Measurements from ENCODE around the gene MON1A. TPM values are rescaled to one million over a fixed set of nuclear protein-coding genes. Genes with fewer than 3 reads are reported as not detected.

Gene MON1A
- total RNA-seq, 2 experiments from 2014 or later, result 6.3 to 7.8 TPM

DNA sequence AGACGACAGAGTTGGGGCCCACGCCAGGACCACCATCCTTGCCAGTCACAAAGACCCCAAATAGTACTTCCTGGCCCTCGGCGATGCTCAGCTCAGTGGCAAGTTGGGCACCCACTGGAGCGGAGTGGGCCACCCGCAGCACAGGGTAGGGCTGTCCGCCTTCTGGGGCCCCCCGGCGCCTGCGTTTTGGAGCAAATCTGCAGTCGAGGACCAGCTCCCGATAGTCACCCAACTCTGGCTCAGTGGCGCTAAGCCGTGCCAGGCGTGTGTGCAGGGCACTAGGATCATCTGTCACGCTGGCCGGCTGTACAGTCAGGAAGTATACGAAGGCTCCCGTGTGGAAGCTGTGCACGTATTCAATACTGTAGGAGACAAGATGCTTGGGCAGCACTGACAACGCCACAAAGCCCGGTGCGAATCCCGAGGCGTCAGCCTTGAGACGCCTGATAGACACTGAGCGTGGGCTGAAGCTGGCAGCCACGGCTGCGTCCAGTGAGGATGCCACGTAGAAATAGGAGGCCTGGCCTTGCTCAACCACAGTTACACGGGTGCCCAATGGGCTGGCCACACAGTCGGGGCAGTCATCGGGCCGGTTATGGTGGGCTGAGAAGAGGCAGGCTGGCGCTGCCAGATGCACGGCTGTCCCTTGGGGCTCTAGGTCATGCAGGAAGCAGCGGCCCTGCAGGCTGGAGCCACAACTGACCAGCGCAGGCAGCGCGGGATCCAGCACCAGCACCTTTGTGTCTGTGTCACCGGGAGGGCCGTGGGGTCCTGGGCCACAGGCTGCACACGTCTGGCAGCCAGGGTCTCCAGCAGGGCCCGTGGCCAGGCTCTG lies 26.9 kb downstream of the MON1A start:
- H3K27ac Mint-ChIP-seq, result no peak overlapping the region
- no peaks in the 10 kb centered on the region for H3K36me3 Mint-ChIP-seq
- ChIA-PET CTCF (interaction anchor here (0.8 to 1.0 kb wide), 3 partner anchors 22 to 99 kb away, joined by 3 to 4 read pairs (median 4); partner anchors contain the start of gene INKA1), POLR2A (no interaction called here)
- H3K27me3 Mint-ChIP-seq, result no peaks in the 10 kb centered on the region
- intact Hi-C loops (cut with micrococcal nuclease), result no loop called here
- no peak overlapping the region for H3K4me3 Mint-ChIP-seq
- DNase-seq, result no peak
- H3K4me1 Mint-ChIP-seq (ENCODE audit: low read depth), result peaks cover 22% of the 10 kb centered on the region
- H3K9me3 Mint-ChIP-seq, result no peaks in the 10 kb centered on the region

DNA sequence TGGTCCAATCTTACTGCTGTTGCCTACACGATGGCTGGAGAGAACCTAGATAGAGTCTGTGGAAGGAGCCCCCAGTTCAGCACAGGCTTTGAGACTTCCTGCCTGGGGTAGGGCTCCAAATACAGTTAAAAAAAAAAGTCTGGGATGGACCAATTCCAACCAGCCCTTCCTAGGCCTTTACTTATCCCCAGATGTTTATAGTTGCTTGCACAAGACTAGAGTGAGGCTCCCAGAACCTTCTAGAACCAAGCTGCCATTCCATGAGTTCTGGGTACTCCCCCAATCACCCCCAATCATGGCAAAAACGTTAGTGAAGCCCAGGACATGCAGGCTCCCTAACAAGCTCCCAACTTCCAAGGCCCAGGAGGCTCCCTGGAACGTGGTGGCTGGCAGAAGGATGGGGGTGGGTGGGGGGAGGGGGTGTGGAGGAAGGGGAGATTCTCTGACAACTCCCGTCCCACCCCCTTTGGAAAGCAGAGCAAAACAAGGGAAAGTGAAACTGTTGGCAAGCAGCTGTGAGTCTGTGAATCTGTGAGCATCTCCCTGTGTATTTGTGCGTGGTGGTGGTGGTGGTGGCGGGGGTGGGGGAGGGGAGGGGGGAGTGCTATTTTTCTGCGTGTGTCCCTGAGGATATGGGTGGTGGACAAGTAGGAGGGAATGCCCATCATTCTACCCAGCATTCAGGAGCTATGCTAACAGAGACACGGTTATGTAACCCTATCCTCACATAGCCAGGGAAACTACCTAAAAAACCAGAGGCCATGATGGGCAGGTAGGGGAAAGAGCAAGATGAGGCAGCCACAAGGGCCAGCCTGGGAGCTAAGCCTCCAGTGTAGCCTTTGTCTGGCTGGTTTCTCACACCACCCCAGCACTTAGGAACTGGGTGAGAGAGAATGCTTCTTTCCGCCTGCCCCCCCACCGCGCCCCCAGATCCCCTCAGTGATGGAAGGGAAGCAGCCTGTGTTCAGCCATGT lies 28.0 kb downstream of the MON1A start:
- CTCF ChIA-PET, result interaction anchor here (0.8 to 1.6 kb wide), 3 partner anchors 21 to 100 kb away, joined by 3 to 5 read pairs (median 4); partner anchors contain the start of gene INKA1
- intact Hi-C loops (cut with micrococcal nuclease), result no loop called here
- H3K27ac Mint-ChIP-seq, result no peak overlapping the region

GRCh38 chr3:49900491-49901153 lies 29.0 kb downstream of the MON1A start:
- no peaks in the 10 kb centered on the region for H3K36me3 Mint-ChIP-seq
- ChIA-PET CTCF (interaction anchor here (0.6 to 1.6 kb wide), 4 partner anchors 40 to 99 kb away, joined by 3 to 8 read pairs (median 4); partner anchors contain the start of genes INKA1 and RBM6), POLR2A (no interaction called here)
- peaks cover 11% of the 10 kb centered on the region for H3K4me1 Mint-ChIP-seq (ENCODE audit: low read depth)
- H3K27me3 Mint-ChIP-seq, result no peaks in the 10 kb centered on the region
- H3K9me3 Mint-ChIP-seq, result no peaks in the 10 kb centered on the region
- no peak overlapping the region for H3K4me3 Mint-ChIP-seq
- no peak overlapping the region for H3K27ac Mint-ChIP-seq
- intact Hi-C loops (cut with micrococcal nuclease), result no loop called here
- no peak for DNase-seq

More for the DNA sequence above, 28.0 kb downstream of the MON1A start:
- H3K9me3 Mint-ChIP-seq, result no peaks in the 10 kb centered on the region
- H3K27me3 Mint-ChIP-seq, result no peaks in the 10 kb centered on the region
- no peak overlapping the region for H3K4me3 Mint-ChIP-seq
- no peaks in the 10 kb centered on the region for H3K36me3 Mint-ChIP-seq
- no peak for DNase-seq
- POLR2A ChIA-PET, result no interaction called here
- peaks cover 21% of the 10 kb centered on the region for H3K4me1 Mint-ChIP-seq (ENCODE audit: low read depth)

DNA sequence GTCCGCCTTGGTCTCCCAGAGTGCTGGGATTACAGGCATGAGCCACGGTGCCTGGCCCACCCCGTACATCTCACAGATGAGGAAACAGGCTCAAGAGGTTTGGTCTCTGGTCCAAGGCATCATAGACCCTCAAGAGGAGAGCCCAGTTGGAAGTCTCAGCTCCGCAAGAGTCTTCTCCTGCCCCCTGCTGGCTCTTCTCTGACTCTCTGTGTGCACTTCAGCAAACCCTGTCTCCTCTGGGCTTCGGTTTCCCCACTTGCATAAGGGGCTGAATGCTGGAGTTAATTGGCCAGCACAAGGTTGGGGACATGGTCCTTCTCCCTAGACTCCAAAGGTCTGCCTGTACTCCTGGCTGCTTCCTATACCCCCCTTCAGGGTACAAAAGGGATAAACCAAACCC lies 29.8 kb downstream of the MON1A start:
- no peaks in the 10 kb centered on the region for H3K27me3 Mint-ChIP-seq
- H3K4me1 Mint-ChIP-seq (ENCODE audit: low read depth), result peaks cover 7% of the 10 kb centered on the region
- H3K4me3 Mint-ChIP-seq, result no peak overlapping the region
- intact Hi-C loops (cut with micrococcal nuclease), result no loop called here
- no peaks in the 10 kb centered on the region for H3K9me3 Mint-ChIP-seq
- H3K36me3 Mint-ChIP-seq, result no peaks in the 10 kb centered on the region
- ChIA-PET CTCF (interaction anchor here (0.6 to 1.4 kb wide), 3 partner anchors 41 to 96 kb away, joined by 3 to 8 read pairs (median 3); partner anchors contain the start of genes INKA1 and RBM6), POLR2A (no interaction called here)
- H3K27ac Mint-ChIP-seq, result no peak overlapping the region
- DNase-seq, result peak; percentile 18

GRCh38 chr3:49898991-49899390 lies 30.6 kb downstream of the MON1A start:
- no peaks in the 10 kb centered on the region for H3K9me3 Mint-ChIP-seq
- peaks cover 2% of the 10 kb centered on the region for H3K4me1 Mint-ChIP-seq (ENCODE audit: low read depth)
- no peaks in the 10 kb centered on the region for H3K27me3 Mint-ChIP-seq
- H3K27ac Mint-ChIP-seq, result no peak overlapping the region
- CTCF ChIA-PET, result no interaction called here
- no peak overlapping the region for H3K4me3 Mint-ChIP-seq
- no peak for DNase-seq
- no peaks in the 10 kb centered on the region for H3K36me3 Mint-ChIP-seq
- POLR2A ChIA-PET, result no interaction called here
- intact Hi-C loops (cut with micrococcal nuclease), result no loop called here

GRCh38 chr3:49896345-49896744 lies 33.3 kb downstream of the MON1A start:
- Mint-ChIP-seq H3K9me3 (no peaks in the 10 kb centered on the region), H3K36me3 (no peaks in the 10 kb centered on the region), H3K4me3 (no peak overlapping the region), H3K4me1 (ENCODE audit: low read depth) (no peaks in the 10 kb centered on the region), H3K27ac (no peak overlapping the region), H3K27me3 (no peaks in the 10 kb centered on the region)
- no peak for DNase-seq
- POLR2A ChIA-PET, result no interaction called here
- intact Hi-C loops (cut with micrococcal nuclease), result no loop called here
- CTCF ChIA-PET, result no interaction called here

- Mint-ChIP-seq H3K9me3 (no peaks in the 10 kb centered on the region), H3K4me1 (ENCODE audit: low read depth) (no peaks in the 10 kb centered on the region), H3K27ac (no peak overlapping the region), H3K27me3 (no peaks in the 10 kb centered on the region), H3K36me3 (no peaks in the 10 kb centered on the region), H3K4me3 (no peak overlapping the region)
- ChIA-PET CTCF (no interaction called here), POLR2A (no interaction called here)
- intact Hi-C loops (cut with micrococcal nuclease), result no loop called here
- no peak for DNase-seq
Observed at GRCh38 chr3:49895791-49896190, 33.8 kb downstream of the MON1A start.

DNA sequence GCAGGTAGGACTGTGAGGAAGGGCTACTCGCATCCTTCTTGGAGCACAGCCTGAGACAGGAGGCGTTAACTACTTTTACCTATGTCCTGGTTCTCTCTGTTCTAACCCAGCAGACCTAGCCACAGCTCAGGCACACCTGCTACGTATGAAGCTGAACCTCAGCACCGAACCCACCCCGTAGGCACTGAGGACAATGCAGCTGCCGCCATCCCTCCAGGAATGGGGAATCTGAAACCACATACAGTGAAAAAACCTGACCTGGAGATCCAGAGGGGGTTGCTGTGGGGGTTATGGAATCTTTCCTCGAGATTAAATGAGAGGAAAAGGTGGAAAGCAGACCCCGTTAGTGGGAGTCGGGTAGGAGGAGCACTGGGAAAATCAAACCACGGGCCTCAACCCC lies 40.3 kb downstream of the MON1A start:
- POLR2A ChIA-PET, result no interaction called here
- Mint-ChIP-seq H3K4me3 (no peak overlapping the region), H3K36me3 (no peaks in the 10 kb centered on the region), H3K4me1 (ENCODE audit: low read depth) (no peaks in the 10 kb centered on the region), H3K27me3 (no peaks in the 10 kb centered on the region), H3K27ac (no peak overlapping the region), H3K9me3 (no peaks in the 10 kb centered on the region)
- intact Hi-C loops (cut with micrococcal nuclease), result no loop called here
- no peak for DNase-seq
- CTCF ChIA-PET, result no interaction called here

DNA sequence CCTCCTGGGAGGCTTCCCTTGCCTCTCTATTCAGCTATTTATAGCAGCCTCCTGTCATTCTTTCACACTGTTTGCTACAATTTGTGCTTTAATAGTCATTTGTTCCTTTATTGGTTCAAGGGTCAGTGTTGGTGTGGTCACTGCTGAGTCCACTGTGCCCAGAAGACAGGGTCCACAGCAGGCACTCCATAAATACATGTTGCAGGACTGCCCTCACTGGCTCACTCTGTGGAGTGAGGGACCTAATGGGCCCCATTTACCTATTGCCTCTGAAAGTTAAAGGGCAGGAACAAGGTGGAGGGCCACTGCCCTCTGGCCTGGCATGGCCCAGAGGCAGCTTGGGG lies 42.7 kb downstream of the MON1A start:
- Mint-ChIP-seq H3K36me3 (no peaks in the 10 kb centered on the region), H3K9me3 (no peaks in the 10 kb centered on the region), H3K4me3 (no peak overlapping the region), H3K4me1 (ENCODE audit: low read depth) (no peaks in the 10 kb centered on the region), H3K27ac (no peak overlapping the region), H3K27me3 (no peaks in the 10 kb centered on the region)
- ChIA-PET POLR2A (no interaction called here), CTCF (no interaction called here)
- no peak for DNase-seq
- intact Hi-C loops (cut with micrococcal nuclease), result no loop called here

DNA sequence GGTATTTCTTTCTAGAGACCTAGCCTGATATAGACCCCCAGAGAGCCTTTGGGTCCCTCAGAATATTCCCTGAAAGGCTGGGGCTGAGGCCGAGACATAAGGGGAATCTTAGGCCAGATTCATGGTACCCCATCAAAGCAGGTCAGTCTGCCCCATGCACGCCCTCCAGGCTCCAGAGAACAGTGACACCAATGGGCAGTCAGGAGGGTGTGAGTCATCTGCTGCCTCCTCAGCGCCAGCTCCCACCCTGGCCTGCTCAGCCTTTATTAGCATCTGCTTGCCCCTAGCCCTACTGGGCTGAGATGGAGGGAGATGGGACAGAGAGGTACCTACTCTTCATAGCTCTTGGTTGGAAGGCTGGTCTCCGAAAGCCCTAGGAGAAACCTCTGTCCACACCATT lies 45.6 kb downstream of the MON1A start:
- no peaks in the 10 kb centered on the region for H3K9me3 Mint-ChIP-seq
- ChIA-PET CTCF (interaction anchor here (0.6 kb wide), 1 partner anchor 45 kb away, joined by 3 read pairs; the partner anchor contains the start of gene MON1A), POLR2A (no interaction called here)
- H3K4me3 Mint-ChIP-seq, result no peak overlapping the region
- H3K4me1 Mint-ChIP-seq (ENCODE audit: low read depth), result no peaks in the 10 kb centered on the region
- no peak for DNase-seq
- no peaks in the 10 kb centered on the region for H3K27me3 Mint-ChIP-seq
- H3K36me3 Mint-ChIP-seq, result no peaks in the 10 kb centered on the region
- H3K27ac Mint-ChIP-seq, result no peak overlapping the region
- intact Hi-C loops (cut with micrococcal nuclease), result no loop called here

DNA sequence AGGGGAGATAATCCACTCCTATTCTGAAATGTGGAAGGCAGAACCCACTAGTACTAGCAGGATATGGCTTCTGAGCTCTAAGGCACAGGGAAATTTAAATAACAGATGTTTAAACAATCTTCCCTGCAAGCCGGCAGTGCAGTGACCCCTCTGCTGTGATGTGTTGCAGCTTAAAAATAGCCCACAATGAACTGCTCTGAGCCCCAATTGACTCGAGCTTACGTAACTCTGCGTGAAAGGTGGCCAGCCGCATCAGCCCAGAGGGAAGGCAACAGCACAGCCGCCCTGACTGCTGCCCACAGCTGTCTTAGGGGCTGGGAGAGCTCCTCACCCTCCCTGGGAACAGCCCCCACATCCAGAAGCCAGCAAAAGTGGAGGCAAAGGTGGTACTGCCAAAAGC lies 47.4 kb downstream of the MON1A start:
- Mint-ChIP-seq H3K4me1 (ENCODE audit: low read depth) (no peaks in the 10 kb centered on the region), H3K27ac (no peak overlapping the region), H3K36me3 (no peaks in the 10 kb centered on the region), H3K4me3 (no peak overlapping the region), H3K27me3 (no peaks in the 10 kb centered on the region), H3K9me3 (no peaks in the 10 kb centered on the region)
- CTCF ChIA-PET, result interaction anchor here (0.8 kb wide), 1 partner anchor 41 kb away, joined by 3 read pairs; no protein-coding TSS in a partner anchor
- no peak for DNase-seq
- intact Hi-C loops (cut with micrococcal nuclease), result no loop called here
- POLR2A ChIA-PET, result no interaction called here

Measured in activated CD4-positive, alpha-beta memory T cell treated with anti-CD3 and anti-CD28 coated beads for 36 hours (primary cell).